DMS53 treated with DMSO at 0.1 percent for 48 hours (cell line): Measurements from ENCODE around the gene EPHA8.

Source experiments
- DNase-seq: peaks from one replicate; lab custom pipeline; 2025; ENCODE audit not compliant: unreplicated experiment; lab: John Stamatoyannopoulos, UW

The EPHA8 gene

GRCh38 chr1:22535399-22535798 is 27.9 kb upstream of the EPHA8 start:
- no peak for DNase-seq

GRCh38 chr1:22536506-22536905 is 26.8 kb upstream of the EPHA8 start:
- DNase-seq = no peak

- DNase-seq = no peak
These were observed 25.7 kb upstream of the EPHA8 start for GRCh38 chr1:22537441-22538139.

- DNase-seq = no peak
These were observed 23.7 kb upstream of the EPHA8 start for GRCh38 chr1:22539510-22540118.

GRCh38 chr1:22540337-22540736 is 23.0 kb upstream of the EPHA8 start:
- no peak for DNase-seq

GRCh38 chr1:22542886-22543285 is 20.4 kb upstream of the EPHA8 start:
- DNase-seq = no peak

GRCh38 chr1:22543679-22544078 is 19.6 kb upstream of the EPHA8 start:
- no peak for DNase-seq

- DNase-seq = no peak
These were observed 18.7 kb upstream of the EPHA8 start for GRCh38 chr1:22544606-22545005.

GRCh38 chr1:22545141-22545540 is 18.1 kb upstream of the EPHA8 start:
- DNase-seq = no peak

- DNase-seq = no peak
These were observed 16.0 kb upstream of the EPHA8 start for GRCh38 chr1:22547186-22547817.

GRCh38 chr1:22547818-22548462 is 15.3 kb upstream of the EPHA8 start:
- no peak for DNase-seq

- no peak for DNase-seq
These were observed 13.3 kb upstream of the EPHA8 start for GRCh38 chr1:22550021-22550420.

- no peak for DNase-seq
These were observed 11.7 kb upstream of the EPHA8 start for GRCh38 chr1:22551591-22551990.

GRCh38 chr1:22552021-22552420 is 11.3 kb upstream of the EPHA8 start:
- no peak for DNase-seq

- DNase-seq = no peak
These were observed 10.0 kb upstream of the EPHA8 start for GRCh38 chr1:22553104-22553880.

GRCh38 chr1:22553991-22554522 is 9.2 kb upstream of the EPHA8 start:
- DNase-seq = no peak

GRCh38 chr1:22555371-22555656 is 8.0 kb upstream of the EPHA8 start:
- no peak for DNase-seq

- no peak for DNase-seq
These were observed 6.7 kb upstream of the EPHA8 start for GRCh38 chr1:22556391-22557104.

GRCh38 chr1:22557341-22557950 is 5.8 kb upstream of the EPHA8 start:
- no peak for DNase-seq
